Activated CD4-positive, alpha-beta T cell treated with anti-CD3 and anti-CD28 coated beads, Interleukin-2, Interleukin-4, amounts not matched to agents 100 ng/mL and 50 ng/mL, durations not matched to agents 16 hours and 8 hours (primary cell): ENCODE data around the gene LYL1.
A peak's percentile ranks its signal among the peaks of the same experiment; 100 is the strongest.

ENCODE experiments used
- DNase-seq: peaks from one replicate; pipeline ENCODE4 v3.0.0-alpha.2; 2020; ENCODE audit warnings: low spot score

Gene LYL1

DNA sequence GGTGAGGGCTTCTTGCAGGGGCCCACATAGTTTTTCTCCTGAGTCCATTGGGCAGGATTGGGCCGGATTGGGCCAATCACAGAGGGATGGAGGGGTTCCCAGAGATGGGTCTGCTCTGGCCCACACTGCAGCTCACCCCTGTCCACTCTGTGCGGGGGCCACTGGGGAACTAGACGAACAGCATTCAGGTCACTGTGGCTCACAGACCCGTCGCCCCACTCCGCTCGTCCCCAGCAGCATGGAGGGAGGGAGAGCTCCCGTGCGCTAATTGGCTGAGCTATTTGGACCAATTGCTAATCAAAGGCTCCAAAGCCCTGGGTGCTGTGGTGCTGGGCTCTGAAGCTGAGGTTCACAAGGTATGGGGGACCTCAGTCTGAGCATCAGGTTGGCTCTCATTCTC lies 26.7 kb upstream of the LYL1 start:
- DNase-seq = no peak

DNA sequence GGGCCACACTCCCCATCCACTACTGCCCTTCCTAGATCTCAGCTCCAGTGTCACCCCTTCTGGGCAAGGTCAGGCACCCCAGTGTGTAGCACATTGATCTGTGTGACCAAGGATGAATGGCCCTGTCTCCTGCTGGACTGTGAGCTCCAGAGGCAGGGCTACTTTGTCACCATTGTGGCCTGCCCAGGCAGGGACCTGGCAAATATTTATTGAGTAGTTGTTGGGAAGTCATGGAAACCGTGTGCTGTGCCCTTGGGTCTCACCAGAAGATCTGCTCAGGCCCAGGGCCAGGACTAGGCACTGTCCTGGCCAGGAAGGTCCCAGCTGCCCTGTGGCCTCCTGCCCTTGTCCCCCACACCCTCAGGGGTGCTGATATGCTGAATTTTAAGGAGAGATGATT lies 25.9 kb upstream of the LYL1 start:
- no peak for DNase-seq

DNA sequence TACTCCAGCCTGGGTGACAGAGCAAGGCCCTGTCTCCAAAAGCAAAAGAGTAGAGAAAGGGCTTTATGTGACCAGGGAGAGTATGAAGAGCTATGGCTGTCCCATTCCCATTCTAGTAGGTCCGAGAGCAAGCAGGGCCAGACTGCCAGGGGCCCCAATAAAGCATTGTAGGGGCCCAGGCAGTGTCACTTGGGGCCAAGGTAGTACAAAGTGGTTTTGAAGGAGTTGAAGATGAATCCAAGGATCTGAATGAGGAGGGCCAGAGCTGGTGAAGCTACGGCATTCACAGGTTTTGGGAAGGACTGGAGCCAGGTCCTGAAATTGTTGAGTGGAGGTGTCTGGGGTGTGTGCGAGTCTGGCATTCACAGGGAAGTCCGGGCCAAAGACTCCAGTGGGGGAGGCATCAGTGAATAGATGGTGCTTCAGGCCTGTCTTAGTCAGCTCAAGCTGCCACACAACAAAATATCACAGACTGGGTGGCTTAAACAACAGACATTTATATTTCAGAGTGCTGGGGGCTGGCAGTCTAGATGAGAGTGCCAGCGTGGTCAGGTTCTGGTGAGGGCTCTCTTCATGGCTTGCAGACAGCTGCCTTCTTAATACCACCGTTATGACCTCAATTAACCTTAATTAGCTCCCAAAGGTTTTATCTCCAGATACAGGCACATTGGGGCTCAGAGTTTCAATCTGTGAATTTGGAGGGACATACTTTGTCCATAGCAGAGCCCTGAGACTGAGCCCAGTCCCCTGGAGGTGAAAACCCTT lies 25.3 kb upstream of the LYL1 start:
- DNase-seq = no peak

DNA sequence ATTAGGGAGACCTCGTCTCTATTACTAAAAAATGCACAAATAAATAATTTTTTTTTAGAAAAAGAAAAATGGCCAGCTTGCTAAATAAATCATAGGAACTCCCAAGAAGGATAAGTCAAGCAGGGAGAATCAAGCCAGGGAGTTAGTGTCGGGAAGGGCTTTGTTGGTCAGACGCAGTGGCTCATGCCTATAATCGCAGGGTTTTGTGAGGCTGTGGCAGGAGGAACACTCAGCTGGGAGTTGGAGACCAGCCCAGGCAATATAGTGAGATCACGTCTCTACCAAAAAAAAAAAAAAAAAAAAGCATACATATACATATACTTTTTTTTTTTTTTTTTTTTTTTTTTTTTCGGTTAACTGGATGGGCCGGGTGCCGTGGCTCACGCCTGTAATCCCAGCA lies 24.4 kb upstream of the LYL1 start:
- no peak for DNase-seq

DNA sequence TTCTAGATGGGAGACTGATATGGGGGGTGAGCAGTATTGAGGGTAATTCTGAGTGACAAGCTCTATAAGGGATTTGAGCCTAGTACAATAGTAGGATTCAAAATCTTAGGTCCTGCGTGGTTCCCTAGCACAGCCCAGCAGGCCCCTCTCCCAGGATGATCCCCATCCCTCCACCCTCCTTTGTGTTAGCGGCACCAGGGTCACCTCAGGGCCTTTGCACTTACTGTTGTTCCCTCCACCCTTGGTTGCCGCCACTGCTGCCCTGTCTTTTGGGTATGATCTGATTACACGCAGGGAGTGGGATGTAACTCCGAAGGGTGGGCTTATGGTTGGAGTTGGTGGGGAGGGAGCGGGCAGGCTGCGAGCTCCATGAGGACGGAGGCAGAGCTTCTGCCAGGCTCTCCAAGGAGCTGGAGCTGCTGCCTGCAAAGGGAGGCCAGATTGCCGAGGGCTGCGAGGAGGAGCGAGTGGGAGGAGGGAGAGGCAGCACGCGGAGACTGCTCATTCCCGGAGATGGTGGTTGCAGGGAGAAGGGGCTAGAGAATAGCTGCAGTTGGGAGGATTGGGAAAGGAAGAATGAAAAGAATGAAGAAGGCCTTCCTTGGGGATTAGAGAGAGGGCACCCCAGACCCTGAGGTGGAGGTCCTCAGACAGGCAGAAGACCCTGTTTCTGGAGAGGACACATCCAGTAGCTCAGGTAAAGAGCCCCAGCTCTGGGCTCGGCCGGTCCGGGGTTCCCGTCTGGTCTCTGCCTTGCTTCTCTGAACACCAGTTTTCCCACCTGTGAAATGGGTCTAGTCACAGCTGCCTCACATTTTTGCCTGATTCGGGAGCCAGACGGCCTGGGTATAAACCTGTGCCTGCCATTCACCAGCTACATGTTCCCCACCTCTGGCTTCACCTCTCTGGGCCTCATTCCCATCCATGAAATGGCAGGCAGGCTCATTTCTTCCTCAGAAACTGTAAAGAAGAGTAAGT lies 20.6 kb upstream of the LYL1 start:
- DNase-seq = no peak

DNA sequence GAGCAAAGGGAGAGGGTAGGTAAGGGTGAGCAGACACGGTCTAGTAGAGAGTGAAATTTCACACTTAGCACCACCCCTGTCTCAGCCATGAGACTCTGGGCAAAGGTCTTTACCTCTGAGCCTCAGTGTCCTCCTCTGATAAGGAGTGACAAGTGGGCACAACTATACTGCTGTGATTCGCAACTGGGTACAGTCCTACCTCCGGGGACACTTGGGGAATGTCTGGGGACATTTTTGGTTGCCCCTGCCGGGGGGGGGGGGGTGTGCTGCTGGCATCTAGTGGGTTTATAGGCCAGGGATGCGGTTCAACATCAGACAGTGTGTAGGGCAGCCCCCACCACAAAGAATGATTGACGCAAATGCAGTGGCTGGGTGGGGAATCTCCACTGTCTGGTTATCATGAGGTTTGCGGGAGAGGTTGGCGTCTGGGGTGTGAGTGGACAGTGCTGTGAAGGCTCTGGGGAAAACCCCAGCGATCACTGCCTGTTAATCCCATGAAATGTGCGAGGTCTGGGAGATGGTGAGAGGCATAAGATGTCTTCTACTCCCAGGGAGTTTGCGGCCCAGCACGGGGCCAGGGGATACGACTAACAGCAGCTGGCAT lies 19.7 kb upstream of the LYL1 start:
- no peak for DNase-seq

DNA sequence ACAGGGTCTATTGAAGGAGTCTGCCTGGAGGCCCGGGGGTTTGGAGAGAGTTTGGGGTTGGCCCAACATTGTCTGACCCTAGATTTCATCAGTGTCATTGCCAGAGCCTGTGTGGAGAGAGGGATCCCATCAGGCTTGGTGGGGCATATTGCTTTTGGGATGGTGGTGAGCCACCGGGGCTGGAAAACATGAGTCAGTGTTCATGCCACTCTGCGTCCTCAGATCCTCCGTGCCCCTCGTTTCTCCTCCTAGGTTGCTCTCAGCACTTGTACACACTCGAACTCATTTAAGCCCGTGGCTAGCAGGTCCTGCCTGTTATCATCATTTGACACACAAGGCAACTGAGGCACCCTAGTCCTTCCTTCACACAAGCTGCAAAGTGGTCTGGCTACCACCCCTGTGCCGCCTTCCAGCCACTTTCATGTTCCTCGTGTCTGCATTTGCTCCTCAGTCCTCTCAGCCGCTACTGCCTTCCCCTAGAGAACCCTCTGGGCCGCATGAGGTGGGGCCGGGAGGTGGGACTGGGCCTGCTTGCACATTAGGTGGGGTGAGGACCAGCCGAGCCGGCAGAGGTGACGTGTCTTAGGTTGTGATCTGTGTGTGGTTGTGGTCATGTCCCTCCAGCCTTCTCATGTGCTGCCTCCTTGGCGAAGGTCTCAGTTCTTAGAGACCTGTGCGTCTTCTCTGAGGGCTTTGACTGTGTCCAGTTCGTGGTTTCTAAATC lies 19.1 kb upstream of the LYL1 start:
- DNase-seq = no peak

DNA sequence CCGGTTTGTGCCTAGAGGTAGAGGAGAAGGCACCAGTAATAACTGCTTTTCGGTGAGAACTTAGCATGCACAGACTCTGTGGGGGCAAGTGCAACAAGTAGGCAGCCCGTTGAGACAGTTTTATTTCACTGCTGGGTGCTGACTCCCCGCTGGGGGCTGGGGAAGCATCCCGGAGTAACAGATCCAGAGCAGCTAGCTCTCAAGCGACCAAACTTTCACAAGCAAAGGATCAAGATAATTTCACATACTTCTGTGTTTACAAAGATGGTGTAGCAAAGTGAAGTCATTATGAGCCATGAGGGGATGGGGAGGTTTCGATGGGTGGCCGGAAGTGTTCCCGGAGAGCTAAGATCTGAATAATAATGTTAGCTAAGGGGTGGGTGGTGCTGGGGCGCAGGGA lies 18.2 kb upstream of the LYL1 start:
- no peak for DNase-seq

DNA sequence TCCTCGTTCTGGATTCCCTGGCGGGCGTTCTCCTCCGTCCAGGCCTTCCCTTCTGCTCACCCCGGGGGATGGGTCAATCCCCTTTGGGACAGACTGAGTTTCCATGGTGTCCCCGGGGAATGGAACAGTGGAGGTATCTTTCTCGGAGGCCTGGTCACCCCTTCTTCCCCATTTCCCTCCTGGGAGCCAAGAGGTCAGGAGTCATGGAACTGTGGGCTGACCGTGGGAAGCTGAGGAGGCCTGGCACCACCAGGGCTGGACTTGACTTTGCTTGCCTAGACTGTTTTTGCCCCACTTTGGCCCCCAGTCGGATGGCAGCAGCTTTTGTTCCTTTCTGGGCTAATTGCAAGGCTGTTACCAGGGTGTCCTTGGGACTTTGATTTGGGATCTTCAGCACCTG lies 17.4 kb upstream of the LYL1 start:
- no peak for DNase-seq

DNA sequence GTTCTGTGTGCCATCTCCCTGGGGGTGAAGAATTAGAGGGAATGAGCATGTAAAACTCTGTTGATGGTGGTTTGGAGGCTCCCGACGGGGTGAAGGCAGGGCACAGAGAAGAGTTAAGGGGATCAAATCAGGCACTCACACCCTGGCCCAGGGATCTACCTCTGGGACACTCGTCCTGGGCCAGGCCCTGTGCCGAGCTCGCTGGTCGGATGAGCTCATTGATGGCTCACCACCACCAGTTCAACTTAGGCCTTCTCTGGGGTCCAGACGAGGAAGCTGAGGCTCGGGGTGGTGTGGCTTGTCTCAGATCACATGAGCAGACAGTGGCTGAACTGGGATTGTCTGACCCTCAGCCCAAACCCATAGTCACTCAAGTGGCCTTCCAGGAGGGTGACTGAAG lies 17.0 kb upstream of the LYL1 start:
- no peak for DNase-seq

DNA sequence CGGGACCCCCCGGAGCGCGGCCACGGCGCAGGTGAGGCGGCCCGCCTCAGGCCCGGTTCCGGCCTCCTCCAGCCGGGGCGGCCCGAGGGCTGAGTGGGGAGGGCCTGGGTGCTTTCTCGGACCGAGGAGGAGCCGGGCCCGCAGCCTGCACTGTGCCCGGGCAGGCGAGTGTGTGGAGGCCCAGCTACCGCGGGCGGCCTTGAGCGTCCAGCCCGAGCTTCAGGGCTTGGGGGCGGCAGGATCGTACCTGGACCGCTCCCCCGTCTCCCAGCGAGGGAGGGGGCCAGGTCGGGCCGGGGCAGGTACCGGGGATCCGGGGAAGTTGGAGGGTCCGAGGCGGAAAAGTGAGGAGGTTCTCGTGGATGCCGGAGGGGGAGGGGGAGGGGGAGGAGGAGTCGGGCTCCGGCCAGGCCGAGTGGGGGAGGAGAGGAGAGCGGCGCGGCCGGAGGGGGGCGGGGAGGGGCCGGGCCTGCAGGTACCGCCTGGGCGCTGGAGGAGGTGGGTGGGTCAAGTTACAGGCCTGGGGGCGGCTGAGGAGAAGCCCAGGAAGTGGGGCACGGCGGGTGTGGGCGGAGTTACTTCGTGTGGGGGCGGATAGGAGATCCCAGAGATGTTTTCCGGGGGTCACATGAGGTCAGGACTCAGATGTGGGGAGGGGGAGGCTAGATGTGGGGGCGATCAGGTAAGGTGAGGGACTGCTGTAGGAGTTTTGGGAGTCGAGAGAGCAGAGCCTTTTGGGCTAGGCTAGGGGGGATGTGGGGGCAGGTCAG lies 16.0 kb upstream of the LYL1 start:
- peak; percentile 47 for DNase-seq

DNA sequence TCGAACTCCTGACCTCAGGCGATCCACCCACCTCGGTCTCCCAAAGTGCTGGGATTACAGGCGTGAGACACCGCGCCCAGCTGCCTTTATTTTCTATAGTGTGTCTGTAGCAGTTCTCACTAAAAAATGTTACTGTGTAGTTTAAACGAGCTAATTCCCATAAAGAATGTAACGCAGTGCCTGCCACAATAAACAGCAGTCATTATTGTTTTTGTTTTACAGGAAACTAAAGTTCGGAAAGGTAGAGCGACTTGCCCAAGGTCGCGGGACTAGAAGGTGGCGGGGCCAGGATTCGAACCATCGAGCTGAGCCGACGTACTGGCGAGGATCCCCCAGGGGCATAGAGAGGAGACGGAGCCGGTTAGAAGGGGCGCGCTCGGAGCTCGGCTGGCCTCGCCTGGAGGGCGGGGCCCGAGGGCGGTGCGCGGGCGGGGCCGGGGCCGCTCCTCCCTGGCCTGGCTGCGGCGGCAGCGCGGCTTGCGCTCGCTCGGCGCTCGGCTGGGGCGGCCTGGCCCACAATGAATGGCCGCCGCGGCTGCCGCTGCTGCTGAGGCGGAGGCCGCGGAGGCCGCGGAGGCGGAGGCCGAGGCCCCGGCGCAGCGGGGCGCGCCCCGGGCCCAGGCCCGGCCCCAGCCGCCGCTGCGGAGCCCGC lies 15.2 kb upstream of the LYL1 start, which contains the start of gene NACC1:
Gene NACC1, plus strand, starts transcription at position 493 of the 652 bp plus-strand sequence. CDS start 16,944 bp downstream, outside the sequence.
- peak; percentile 93 for DNase-seq

DNA sequence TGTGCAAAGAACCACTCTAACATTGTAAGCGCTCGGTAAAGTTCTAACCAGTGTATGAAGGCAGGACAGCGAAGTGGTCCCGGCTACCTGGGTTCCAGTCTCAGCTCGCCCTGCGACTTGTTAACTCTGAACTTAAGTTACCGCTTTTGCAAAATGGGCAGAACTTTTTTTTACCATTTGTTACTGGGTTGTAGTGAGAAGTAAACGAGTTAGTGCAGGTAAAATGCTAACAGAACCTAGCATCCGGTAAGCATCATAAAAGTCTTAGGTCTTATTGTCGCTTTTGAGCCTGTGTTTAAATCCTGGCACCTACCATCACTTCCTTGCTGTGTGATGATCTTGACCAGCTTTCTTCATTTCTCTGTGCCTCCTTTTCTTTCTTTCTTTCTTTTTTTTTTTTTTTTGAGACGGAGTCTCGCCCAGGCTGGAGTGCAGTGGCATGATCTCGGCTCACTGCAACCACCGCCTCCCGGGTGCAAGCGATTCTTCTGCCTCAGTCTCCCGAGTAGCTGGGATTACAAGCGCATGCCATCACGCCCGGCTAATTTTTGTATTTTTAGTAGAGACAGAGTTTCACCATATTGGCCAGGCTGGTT lies 14.6 kb upstream of the LYL1 start:
- no peak for DNase-seq

DNA sequence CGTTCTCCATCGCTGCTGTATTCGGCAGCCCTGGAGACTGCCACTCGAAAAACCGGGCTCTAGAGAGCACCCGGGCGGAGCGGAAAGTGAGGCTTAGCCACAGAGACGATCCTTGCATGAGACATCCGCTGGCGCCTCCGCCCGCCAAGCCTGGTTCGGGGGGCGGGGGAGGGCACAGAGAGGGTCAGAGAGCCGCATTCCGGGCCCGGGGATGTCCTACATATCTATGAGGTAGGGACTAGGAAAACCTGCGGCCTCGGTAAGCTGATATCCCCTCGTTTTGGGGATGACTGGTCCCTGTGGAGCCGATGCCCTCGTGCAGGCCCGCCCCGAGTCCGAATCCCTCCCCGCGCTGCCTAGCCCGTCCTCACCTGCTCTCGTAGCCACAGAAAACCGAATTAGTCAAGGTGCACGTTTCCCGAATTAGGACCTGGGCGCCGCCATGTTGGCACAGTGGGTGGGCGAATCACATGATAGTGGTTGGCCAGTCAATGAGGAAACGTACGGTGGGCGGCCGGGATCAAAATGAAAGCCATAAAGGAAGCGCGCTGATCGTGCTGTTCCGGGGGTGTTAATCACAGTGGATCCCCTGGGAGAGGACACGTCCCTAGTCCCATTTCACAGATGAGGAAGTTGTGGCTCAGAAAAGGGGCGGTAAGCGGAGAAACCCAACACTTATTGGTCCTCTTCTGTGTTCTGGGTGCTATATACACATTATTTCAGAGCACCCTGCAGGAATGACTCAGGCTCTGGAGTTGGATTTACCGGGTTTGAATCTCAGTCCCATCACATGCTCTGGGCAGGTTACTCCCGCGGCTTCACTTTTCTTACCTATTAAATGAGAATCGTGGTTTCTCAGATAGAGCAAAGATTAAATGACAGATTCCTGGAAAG lies 13.9 kb upstream of the LYL1 start, which contains the start of gene TRMT1:
Gene TRMT1, minus strand, starts transcription at position 459 of the 894 bp plus-strand sequence. Its CDS starts 341 bp downstream, at position 118.
- DNase-seq = peak; percentile 95

DNA sequence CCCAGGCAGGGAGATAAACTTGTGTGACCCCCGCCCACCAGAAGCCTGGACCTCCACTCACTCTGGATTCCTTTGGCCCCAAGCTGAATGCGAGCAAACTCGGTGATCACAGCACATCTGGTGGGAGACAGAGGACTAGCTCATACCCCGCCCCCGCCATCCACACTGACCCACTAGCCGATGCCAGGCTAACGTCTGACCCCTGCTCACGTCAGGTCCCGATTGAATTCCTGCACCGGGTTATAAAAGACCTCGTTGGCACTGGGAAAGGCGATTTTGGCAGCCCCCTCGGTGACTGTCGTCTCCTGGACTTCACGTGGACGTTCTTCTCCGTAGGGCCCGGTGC lies 13.3 kb upstream of the LYL1 start:
- no peak for DNase-seq

DNA sequence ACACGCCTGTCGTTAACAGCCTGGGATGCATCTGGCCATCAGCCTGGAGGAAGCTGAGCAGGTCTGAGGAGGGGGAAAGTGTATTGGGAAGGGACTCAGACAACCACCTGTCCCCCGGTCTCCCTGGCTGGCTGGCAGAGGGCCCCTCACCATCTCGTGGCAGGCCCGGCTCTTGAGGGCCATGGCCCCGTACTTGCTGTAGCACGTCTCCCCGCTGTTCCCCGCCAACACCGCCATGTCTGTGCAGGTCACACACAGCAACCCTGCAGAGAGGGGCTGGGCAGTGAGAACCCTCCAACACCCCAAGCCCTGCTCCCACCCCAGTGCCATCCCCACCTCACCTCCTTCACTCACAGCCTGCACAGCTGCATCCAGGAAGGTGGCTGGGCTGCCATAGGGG lies 9.9 kb upstream of the LYL1 start:
- no peak for DNase-seq

DNA sequence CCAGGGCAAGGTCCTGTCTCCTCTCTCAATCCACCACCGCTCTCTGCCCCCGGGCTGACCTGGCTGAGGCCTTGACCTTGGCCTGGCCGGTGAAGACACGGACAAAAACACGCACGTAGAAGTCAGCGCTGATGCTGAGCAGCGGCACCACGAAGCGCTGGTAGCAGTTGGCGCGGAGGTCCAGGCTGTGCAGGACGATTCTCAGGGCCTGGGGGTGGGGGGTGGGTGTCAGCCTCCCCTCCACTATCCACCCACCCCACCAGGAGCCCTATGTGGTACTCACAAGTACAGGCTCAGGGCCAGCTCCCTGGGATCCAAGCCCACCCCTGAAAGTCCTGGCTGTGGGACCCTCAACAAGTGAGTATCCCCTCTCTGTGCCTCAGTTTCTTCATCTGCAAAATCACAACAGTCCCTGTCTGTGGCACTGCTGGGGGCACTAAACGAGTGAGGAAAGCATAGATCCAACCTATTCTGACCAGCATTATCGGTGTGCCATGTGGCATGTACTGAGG lies 7.5 kb upstream of the LYL1 start:
- no peak for DNase-seq

DNA sequence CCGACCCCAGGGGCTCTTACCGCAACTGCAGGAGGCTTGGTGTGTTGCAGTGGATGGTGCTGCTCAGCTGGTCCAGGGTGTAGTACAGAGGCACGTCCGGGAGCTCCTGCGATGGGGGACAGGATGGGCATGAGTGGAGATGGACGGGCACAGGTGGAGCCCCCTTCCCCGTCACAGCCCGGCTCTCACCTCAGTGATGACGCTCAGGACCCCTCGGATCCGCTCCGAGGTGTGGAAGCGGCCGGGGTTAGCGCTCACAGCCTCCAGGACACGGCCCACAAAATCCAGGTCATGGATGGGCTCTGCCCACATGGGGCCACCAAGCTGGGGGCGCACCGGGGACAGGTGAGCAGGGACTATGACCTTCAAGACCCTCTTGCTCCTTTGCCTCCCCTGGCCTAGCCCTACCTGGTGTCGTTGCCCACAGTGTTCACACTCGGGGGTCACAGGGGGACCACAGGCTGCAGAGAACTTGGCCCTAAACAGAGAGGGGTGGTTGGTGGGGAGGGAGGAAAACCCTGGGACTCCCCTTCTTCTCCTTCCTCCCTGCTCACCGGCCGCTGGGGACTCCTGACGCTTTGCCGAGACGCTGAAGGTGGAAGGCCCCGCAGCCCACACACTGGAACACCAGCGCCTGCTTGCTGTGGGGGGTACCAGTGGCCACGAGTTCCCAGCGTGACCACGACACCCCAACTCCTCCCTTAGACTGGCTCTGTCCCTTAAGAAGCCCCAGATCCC lies 6.9 kb upstream of the LYL1 start:
- DNase-seq = no peak
